Ramos (cell line): ENCODE data around the gene TENT4B.

ENCODE experiments used
- in situ Hi-C: fragments of 300-500 bp; cut with MboI; formaldehyde crosslinking; loops from one replicate; pipeline ENCODE4 v1.14.3; 2022; ENCODE audit warnings: low sequenced_read_pairs; ENCODE audit not compliant: unreplicated experiment

Gene TENT4B

GRCh38 chr16:50278251-50278650 lies 125.1 kb downstream of the TENT4B start:
- in situ Hi-C loops, result no loop called here

- in situ Hi-C loops, result no loop called here
Observed at GRCh38 chr16:50279504-50279865, 126.4 kb downstream of the TENT4B start.

DNA sequence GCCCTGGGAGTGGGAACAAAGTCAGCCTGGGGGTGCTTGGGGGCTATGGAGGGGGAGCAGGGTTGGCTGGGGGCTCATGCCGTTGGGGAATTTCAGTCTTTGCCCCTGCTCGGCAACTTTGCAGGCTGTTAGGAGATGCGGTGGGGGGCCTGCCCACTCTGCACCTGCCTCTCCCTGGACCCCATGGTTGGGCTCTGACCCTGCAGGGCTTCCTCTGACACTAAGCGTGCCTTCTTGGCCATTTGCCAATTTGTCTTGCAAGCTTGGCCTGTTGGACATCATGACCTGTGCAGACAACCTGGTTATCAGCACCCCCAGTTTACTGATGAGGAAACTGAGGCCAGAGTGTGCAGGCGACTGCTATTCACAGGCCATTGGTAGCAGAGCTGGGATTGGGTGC lies 127.8 kb downstream of the TENT4B start:
- in situ Hi-C loops, result loop anchor here (5.0 kb wide), 1 partner anchor 49 kb away; no protein-coding TSS in a partner anchor
